Liver (tissue), 9 donors: ENCODE data around the gene SLC16A9. TPM values are rescaled to one million over a fixed set of nuclear protein-coding genes. Genes with fewer than 3 reads are reported as not detected.

Experiments
- DNase-seq: peaks from one replicate; pipeline ENCODE4 v3.0.0-alpha.2; 2017; ENCODE audit warnings: low spot score
- H3K27ac ChIP-seq, 2 donors: one replicate each; pipeline ENCODE4 v1.7.0; 2013; ENCODE audit warnings: inconsistent platforms in 2 of 2, low read length in 2 of 2, control low read depth in 1 of 2, low read depth in 1 of 2, mild to moderate bottlenecking in 1 of 2
- H3K27me3 ChIP-seq, 4 donors: one replicate each; pipeline versions ENCODE4 v1.6.1 to v1.7.0; 2013; ENCODE audit warnings: low read length in 3 of 4, inconsistent platforms in 1 of 4, mild to moderate bottlenecking in 1 of 4, moderate library complexity in 1 of 4; ENCODE audit not compliant: control insufficient read depth in 4 of 4, insufficient read depth in 4 of 4
- H3K36me3 ChIP-seq, 4 donors: one replicate each; pipeline versions ENCODE4 v1.6.1 to v1.7.0; 2013; ENCODE audit warnings: low read length in 3 of 4, mild to moderate bottlenecking in 3 of 4, low read depth in 1 of 4, moderate library complexity in 1 of 4; ENCODE audit not compliant: control insufficient read depth in 4 of 4, insufficient read depth in 3 of 4
- H3K4me1 ChIP-seq, 4 donors: one replicate each; pipeline versions ENCODE4 v1.6.1 to v1.7.0; 2013; ENCODE audit warnings: low read length in 3 of 4, mild to moderate bottlenecking in 3 of 4, moderate library complexity in 1 of 4; ENCODE audit not compliant: control insufficient read depth in 4 of 4, insufficient read depth in 4 of 4
- H3K4me3 ChIP-seq, 3 donors: one replicate each; pipeline versions ENCODE4 v1.6.1 to v1.7.0; 2013; ENCODE audit warnings: low read length in 3 of 3, control low read depth in 1 of 3, low read depth in 1 of 3, mild to moderate bottlenecking in 1 of 3
- H3K9ac ChIP-seq, 2 donors: one replicate each; pipeline ENCODE4 v1.7.0; 2013; ENCODE audit warnings: low read length in 2 of 2, mild to moderate bottlenecking in 2 of 2, moderate library complexity in 2 of 2, control low read depth in 1 of 2, low read depth in 1 of 2
- H3K9me3 ChIP-seq, 4 donors: one replicate each; pipeline versions ENCODE4 v1.6.1 to v1.7.0; 2013; ENCODE audit warnings: low read length in 3 of 4; ENCODE audit not compliant: control insufficient read depth in 4 of 4
- FOXA2 ChIP-seq: IDR thresholded peaks from 2 replicates; pipeline ENCODE4 v1.6.1; 2016; ENCODE audit warnings: antibody characterized with exemption
- GABPA ChIP-seq, 2 donors: IDR thresholded peaks in 1 of 2; conservative IDR thresholded peaks in 1 of 2; 2 replicates each; pipeline ENCODE4 v1.6.1; 2016; ENCODE audit warnings: antibody characterized with exemption in 2 of 2, mild to moderate bottlenecking in 1 of 2, moderate library complexity in 1 of 2
- HNF4A ChIP-seq, 2 donors: conservative IDR thresholded peaks; 2 replicates each; pipeline ENCODE4 v1.6.1; 2016; ENCODE audit warnings: antibody characterized with exemption in 2 of 2, mild to moderate bottlenecking in 2 of 2
- JUND ChIP-seq, 2 donors: IDR thresholded peaks; 2 replicates each; pipeline ENCODE4 v1.6.1; 2016; ENCODE audit warnings: antibody characterized with exemption in 2 of 2
- NR2F2 ChIP-seq: IDR thresholded peaks from 2 replicates; pipeline ENCODE4 v1.6.1; 2016; ENCODE audit warnings: antibody characterized with exemption
- RXRA ChIP-seq, 2 donors: IDR thresholded peaks; 2 replicates each; pipeline ENCODE4 v1.6.1; 2017 to 2018; ENCODE audit warnings: antibody characterized with exemption in 2 of 2, mild to moderate bottlenecking in 1 of 2
- SP1 ChIP-seq: IDR thresholded peaks from 2 replicates; pipeline ENCODE4 v1.6.1; 2018; ENCODE audit warnings: antibody characterized with exemption, mild to moderate bottlenecking
- YY1 ChIP-seq: IDR thresholded peaks from 2 replicates; pipeline ENCODE4 v1.6.1; 2016; ENCODE audit warnings: antibody characterized with exemption, mild to moderate bottlenecking
- WGBS: extraction: QIAGEN DNeasy Blood & Tissue Kit; methylation state at CpG from one replicate; pipeline ENCODE4 v1.1.7; 2013; 5-methylcytosine and 5-hydroxymethylcytosine counted together
- polyA plus RNA-seq, 2 donors: library from polyadenylated mRNA; stranded (reverse) in 1 of 2; unstranded in 1 of 2; fragments of 200-250 nt in 1 of 2; fragments of >200 nt in 1 of 2; fragmentation: Nextera tagmentation in 1 of 2; extraction: Ambion mirVana in 1 of 2; gene quantifications; one replicate each; pipeline versions ENCODE4 v1.2.1 to v1.2.3, GENCODE V29; 2013 to 2015
- total RNA-seq, 2 donors: library from RNA; depleted of rRNA; stranded (reverse); fragments of >200 nt; gene quantifications; one replicate each; pipeline ENCODE4 v1.2.3, GENCODE V29; 2014
- TF ChIP-seq, protein P1 (sequence below): IDR thresholded peaks from 2 replicates; pipeline ENCODE4 v1.6.1; 2016; ENCODE audit warnings: antibody characterized with exemption
- TF ChIP-seq, protein P2 (sequence below): IDR thresholded peaks from 2 replicates; pipeline ENCODE4 v1.6.1; 2016; ENCODE audit warnings: antibody characterized with exemption, mild to moderate bottlenecking
- TF ChIP-seq, protein P3 (sequence below): IDR thresholded peaks from 2 replicates; pipeline ENCODE4 v1.6.1; 2016; ENCODE audit warnings: antibody characterized with exemption
- TF ChIP-seq, protein P4 (sequence below): IDR thresholded peaks from 2 replicates; pipeline ENCODE4 v1.6.1; 2016; ENCODE audit warnings: antibody characterized with exemption
- TF ChIP-seq, protein P5 (sequence below): fragments of 150-350 bp; IDR thresholded peaks from 2 replicates; pipeline ENCODE4 v1.5.1; 2017; ENCODE audit warnings: improper control_type of control experiment, low read depth, low read length; ENCODE audit not compliant: missing input control
- donor health status: healthy.
- donor health status: healthy.
- donor health status: healthy.
- donor health status: healthy.
- donor health status: healthy.

Gene SLC16A9, protein sequence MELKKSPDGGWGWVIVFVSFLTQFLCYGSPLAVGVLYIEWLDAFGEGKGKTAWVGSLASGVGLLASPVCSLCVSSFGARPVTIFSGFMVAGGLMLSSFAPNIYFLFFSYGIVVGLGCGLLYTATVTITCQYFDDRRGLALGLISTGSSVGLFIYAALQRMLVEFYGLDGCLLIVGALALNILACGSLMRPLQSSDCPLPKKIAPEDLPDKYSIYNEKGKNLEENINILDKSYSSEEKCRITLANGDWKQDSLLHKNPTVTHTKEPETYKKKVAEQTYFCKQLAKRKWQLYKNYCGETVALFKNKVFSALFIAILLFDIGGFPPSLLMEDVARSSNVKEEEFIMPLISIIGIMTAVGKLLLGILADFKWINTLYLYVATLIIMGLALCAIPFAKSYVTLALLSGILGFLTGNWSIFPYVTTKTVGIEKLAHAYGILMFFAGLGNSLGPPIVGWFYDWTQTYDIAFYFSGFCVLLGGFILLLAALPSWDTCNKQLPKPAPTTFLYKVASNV
- total RNA-seq (1 to 10 TPM in 1 of 2 donors, under 1 TPM in 1; 0.59 to 9.3 TPM), polyA plus RNA-seq (under 1 TPM; 0.18 to 0.59 TPM)

DNA sequence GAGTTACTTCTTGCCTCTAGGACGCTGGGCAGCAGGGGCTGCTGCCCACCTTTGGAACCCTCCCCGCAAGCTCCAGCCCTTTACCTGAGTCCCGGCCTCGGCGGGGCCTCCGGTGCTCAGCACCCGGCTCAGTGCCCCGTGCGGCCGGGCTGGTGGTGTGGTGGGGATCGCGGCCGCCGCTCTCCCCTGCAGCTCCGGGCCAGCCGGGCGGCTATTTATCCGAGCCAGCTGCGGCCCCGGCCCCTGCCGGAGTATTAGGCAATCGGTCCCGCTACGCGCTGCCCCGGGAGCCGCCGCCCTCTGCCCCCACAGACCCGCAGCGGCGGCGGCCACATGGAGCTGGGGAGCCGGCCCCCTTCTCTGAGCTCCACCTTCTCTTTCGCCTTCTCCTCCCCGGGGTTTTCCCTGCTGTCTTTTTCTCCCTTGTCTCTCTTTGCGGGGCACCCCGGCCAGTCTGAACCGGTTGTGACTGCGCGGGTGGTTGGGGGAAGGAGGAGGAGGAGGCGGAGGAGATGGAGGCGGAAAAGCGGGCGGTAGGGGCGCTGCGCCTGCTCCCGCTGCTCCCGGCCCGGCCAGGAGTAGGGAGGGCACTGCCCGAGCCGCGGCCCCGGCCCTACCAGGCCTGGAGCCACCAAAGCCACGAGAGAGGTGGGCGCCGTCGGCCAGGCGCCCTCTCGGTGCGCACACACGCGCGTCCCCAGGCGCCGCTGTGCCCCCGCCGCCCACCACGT, at the start of gene SLC16A9:
Gene SLC16A9 (minus strand): TSS at position 456 of the 731 bp plus-strand sequence. CDS start 25,559 bp downstream, outside the sequence.
- WGBS = 1% methylated on average over 68 of the region's 68 CpGs
- peak within 1 kb of the TSS in 2 of 3 donors; percentile 24 to 54 for H3K4me3 ChIP-seq
- H3K4me1 ChIP-seq = peaks cover 8 to 20% (median 14%) of the 10 kb centered on the region in 4 donors
- no peak within 1 kb of the TSS for H3K27ac ChIP-seq
- peak; percentile 66 for DNase-seq
- H3K9me3 ChIP-seq = no peaks in the 10 kb centered on the region
- no peak within 1 kb of the TSS for H3K9ac ChIP-seq
- H3K27me3 ChIP-seq = peaks cover 2 to 15% (median 7%) of the 10 kb centered on the region in 4 donors
- no peaks in the 10 kb centered on the region for H3K36me3 ChIP-seq
- TF ChIP-seq NR2F2 = no peak
- TF ChIP-seq, protein P1, sequence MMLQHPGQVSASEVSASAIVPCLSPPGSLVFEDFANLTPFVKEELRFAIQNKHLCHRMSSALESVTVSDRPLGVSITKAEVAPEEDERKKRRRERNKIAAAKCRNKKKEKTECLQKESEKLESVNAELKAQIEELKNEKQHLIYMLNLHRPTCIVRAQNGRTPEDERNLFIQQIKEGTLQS = no peak
- no peak for TF ChIP-seq FOXA2

DNA sequence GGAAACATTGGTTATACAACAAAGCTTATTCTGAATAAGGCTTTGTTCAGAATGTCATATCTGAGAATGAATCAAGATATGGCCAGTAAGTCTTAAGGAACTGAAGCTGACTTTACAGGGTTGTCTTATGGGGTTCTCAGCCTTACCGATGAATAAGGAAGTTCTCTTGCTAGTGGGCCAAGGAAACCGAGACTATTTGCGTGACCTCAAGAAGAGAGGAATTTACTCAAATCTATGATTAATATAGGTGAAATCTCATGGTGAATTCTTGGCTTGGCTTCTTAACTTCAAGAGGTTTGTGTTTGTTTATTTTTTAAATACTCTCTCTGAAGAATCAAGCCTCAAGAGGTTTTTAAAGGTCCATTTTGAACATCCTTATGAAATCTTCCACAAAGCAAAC, 48.3 kb upstream of the SLC16A9 start:
- no peak for DNase-seq
- WGBS = 69% methylated on average over 3 of the region's 3 CpGs

More for the DNA sequence above, 48.3 kb upstream of the SLC16A9 start:
- no peaks in the 10 kb centered on the region for H3K27me3 ChIP-seq
- no peak overlapping the region for H3K27ac ChIP-seq
- no peaks in the 10 kb centered on the region for H3K4me1 ChIP-seq
- no peak overlapping the region for H3K4me3 ChIP-seq
- no peak for TF ChIP-seq SP1
- TF ChIP-seq GABPA (IDR thresholded peaks at IDR 0.05 in 1 of 2, conservative IDR thresholded peaks at IDR 0.05 in 1 of 2) = no peak
- TF ChIP-seq, protein P2, sequence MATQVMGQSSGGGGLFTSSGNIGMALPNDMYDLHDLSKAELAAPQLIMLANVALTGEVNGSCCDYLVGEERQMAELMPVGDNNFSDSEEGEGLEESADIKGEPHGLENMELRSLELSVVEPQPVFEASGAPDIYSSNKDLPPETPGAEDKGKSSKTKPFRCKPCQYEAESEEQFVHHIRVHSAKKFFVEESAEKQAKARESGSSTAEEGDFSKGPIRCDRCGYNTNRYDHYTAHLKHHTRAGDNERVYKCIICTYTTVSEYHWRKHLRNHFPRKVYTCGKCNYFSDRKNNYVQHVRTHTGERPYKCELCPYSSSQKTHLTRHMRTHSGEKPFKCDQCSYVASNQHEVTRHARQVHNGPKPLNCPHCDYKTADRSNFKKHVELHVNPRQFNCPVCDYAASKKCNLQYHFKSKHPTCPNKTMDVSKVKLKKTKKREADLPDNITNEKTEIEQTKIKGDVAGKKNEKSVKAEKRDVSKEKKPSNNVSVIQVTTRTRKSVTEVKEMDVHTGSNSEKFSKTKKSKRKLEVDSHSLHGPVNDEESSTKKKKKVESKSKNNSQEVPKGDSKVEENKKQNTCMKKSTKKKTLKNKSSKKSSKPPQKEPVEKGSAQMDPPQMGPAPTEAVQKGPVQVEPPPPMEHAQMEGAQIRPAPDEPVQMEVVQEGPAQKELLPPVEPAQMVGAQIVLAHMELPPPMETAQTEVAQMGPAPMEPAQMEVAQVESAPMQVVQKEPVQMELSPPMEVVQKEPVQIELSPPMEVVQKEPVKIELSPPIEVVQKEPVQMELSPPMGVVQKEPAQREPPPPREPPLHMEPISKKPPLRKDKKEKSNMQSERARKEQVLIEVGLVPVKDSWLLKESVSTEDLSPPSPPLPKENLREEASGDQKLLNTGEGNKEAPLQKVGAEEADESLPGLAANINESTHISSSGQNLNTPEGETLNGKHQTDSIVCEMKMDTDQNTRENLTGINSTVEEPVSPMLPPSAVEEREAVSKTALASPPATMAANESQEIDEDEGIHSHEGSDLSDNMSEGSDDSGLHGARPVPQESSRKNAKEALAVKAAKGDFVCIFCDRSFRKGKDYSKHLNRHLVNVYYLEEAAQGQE = no peak
- TF ChIP-seq, protein P3, sequence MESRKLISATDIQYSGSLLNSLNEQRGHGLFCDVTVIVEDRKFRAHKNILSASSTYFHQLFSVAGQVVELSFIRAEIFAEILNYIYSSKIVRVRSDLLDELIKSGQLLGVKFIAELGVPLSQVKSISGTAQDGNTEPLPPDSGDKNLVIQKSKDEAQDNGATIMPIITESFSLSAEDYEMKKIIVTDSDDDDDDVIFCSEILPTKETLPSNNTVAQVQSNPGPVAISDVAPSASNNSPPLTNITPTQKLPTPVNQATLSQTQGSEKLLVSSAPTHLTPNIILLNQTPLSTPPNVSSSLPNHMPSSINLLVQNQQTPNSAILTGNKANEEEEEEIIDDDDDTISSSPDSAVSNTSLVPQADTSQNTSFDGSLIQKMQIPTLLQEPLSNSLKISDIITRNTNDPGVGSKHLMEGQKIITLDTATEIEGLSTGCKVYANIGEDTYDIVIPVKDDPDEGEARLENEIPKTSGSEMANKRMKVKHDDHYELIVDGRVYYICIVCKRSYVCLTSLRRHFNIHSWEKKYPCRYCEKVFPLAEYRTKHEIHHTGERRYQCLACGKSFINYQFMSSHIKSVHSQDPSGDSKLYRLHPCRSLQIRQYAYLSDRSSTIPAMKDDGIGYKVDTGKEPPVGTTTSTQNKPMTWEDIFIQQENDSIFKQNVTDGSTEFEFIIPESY = no peak
- TF ChIP-seq, protein P4, sequence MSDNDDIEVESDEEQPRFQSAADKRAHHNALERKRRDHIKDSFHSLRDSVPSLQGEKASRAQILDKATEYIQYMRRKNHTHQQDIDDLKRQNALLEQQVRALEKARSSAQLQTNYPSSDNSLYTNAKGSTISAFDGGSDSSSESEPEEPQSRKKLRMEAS = no peak
- no peak for TF ChIP-seq YY1
- no peak for TF ChIP-seq RXRA (IDR thresholded peaks at IDR 0.05)
- TF ChIP-seq HNF4A (conservative IDR thresholded peaks at IDR 0.05) = no peak
- TF ChIP-seq JUND (IDR thresholded peaks at IDR 0.05) = no peak
- no peak for TF ChIP-seq FOXA2
- TF ChIP-seq, protein P5, sequence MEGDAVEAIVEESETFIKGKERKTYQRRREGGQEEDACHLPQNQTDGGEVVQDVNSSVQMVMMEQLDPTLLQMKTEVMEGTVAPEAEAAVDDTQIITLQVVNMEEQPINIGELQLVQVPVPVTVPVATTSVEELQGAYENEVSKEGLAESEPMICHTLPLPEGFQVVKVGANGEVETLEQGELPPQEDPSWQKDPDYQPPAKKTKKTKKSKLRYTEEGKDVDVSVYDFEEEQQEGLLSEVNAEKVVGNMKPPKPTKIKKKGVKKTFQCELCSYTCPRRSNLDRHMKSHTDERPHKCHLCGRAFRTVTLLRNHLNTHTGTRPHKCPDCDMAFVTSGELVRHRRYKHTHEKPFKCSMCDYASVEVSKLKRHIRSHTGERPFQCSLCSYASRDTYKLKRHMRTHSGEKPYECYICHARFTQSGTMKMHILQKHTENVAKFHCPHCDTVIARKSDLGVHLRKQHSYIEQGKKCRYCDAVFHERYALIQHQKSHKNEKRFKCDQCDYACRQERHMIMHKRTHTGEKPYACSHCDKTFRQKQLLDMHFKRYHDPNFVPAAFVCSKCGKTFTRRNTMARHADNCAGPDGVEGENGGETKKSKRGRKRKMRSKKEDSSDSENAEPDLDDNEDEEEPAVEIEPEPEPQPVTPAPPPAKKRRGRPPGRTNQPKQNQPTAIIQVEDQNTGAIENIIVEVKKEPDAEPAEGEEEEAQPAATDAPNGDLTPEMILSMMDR = no peak
- H3K9me3 ChIP-seq = peaks cover 0 to 1% (median 0%) of the 10 kb centered on the region in 4 donors
- H3K36me3 ChIP-seq = no peaks in the 10 kb centered on the region
- no peak overlapping the region for H3K9ac ChIP-seq
